Measurements from ENCODE around the gene PAX7. TPM values are rescaled to one million over a fixed set of nuclear protein-coding genes. Genes with fewer than 3 reads are reported as not detected.

Gene PAX7
- total RNA-seq, 1 donor from 2014 or later, result not detected

GRCh38 chr1:18794561-18794960, 163.9 kb downstream of the PAX7 start:
- ATAC-seq (ENCODE audit: poor library complexity), result no peak
- intact Hi-C loops (cut with DNase I), result no loop called here

GRCh38 chr1:18795002-18795689, 164.5 kb downstream of the PAX7 start:
- ATAC-seq (ENCODE audit: poor library complexity) (no peak), DNase-seq (peak; percentile 34)
- intact Hi-C loops (cut with DNase I), result no loop called here

More at GRCh38 chr1:18794561-18794960, 163.9 kb downstream of the PAX7 start:
- DNase-seq, result peak; percentile 10

GRCh38 chr1:18796950-18797349, 166.3 kb downstream of the PAX7 start:
- intact Hi-C loops (cut with DNase I), result no loop called here
- DNase-seq (no peak), ATAC-seq (ENCODE audit: poor library complexity) (no peak)

Other genes with a start within 250 kb of the PAX7 start
- gene KLHDC7A, start 149.9 kb upstream of the PAX7 start, total RNA-seq, result not detected
- not detected for gene TAS1R2, start 228.8 kb downstream of the PAX7 start, total RNA-seq

Measured in Right ventricle myocardium superior (tissue), 1 donor.